OCI-LY7 (cell line): ENCODE measurements around the gene BRD9. TPM values are rescaled to one million over a fixed set of nuclear protein-coding genes. Genes with fewer than 3 reads are reported as not detected.

Source experiments
- BruUV-seq: library from RNA; stranded (reverse); fragments of 400-500 nt; replicated peaks from 2 replicates; lab custom pipeline; 2021; lab: Mats Ljungman, UMichigan
- CTCF ChIA-PET: fragments of 300-600 bp; sonication (Branson Sonifier 250); formaldehyde crosslinking; loops from one replicate; lab custom pipeline; 2022; ENCODE audit warnings: antibody characterized with exemption; ENCODE audit not compliant: unreplicated experiment; lab: Charles Lee
- POLR2A ChIA-PET: fragments of 300-600 bp; sonication (Branson Sonifier 250); formaldehyde crosslinking; loops from one replicate; lab custom pipeline; 2022; ENCODE audit warnings: antibody characterized with exemption; lab: Charles Lee
- DNase-seq: peaks from one replicate; pipeline ENCODE4 v3.0.0-alpha.2; 2015; ENCODE audit warnings: low spot score
- H2AFZ ChIP-seq: fragments of 200-600 bp; sonication (generic), shearing (Covaris generic); 2 replicates; pipeline ENCODE4 v1.6.1; 2014; ENCODE audit warnings: mild to moderate bottlenecking, antibody characterized with exemption, low read length, moderate library complexity
- H3K27ac ChIP-seq: fragments of 200-600 bp; sonication (generic); 2 replicates; pipeline ENCODE4 v1.5.1; 2014; ENCODE audit warnings: mixed run types, low read depth, mild to moderate bottlenecking, moderate library complexity, low read length, inconsistent platforms; ENCODE audit not compliant: poor library complexity, severe bottlenecking
- H3K36me3 ChIP-seq: fragments of 200-600 bp; sonication (generic); 2 replicates; pipeline ENCODE4 v1.6.1; 2014; ENCODE audit warnings: mild to moderate bottlenecking, antibody characterized with exemption, low read length, moderate library complexity, mixed read lengths; ENCODE audit not compliant: insufficient read depth
- H3K4me1 ChIP-seq: fragments of 200-600 bp; sonication (generic); 2 replicates; pipeline ENCODE4 v1.5.1; 2014; ENCODE audit warnings: mild to moderate bottlenecking, low read length; ENCODE audit not compliant: insufficient read depth, poor library complexity, severe bottlenecking
- H3K4me2 ChIP-seq: fragments of 200-600 bp; sonication (generic); 2 replicates; pipeline ENCODE4 v1.6.1; 2014; ENCODE audit warnings: mild to moderate bottlenecking, low read length
- H3K4me3 ChIP-seq: fragments of 200-600 bp; sonication (generic); 2 replicates; pipeline ENCODE4 v1.5.1; 2014; ENCODE audit warnings: mild to moderate bottlenecking, low read depth, low read length; ENCODE audit not compliant: poor library complexity, severe bottlenecking
- H3K79me2 ChIP-seq: fragments of 200-600 bp; sonication (generic); 2 replicates; pipeline ENCODE4 v1.6.1; 2016; ENCODE audit warnings: low read depth, mild to moderate bottlenecking, low read length, moderate library complexity, mixed read lengths; ENCODE audit not compliant: insufficient read depth
- H3K9me2 ChIP-seq: fragments of 200-600 bp; sonication (generic); 2 replicates; pipeline ENCODE4 v1.6.1; 2016; ENCODE audit warnings: mild to moderate bottlenecking, low read length, mixed read lengths; ENCODE audit not compliant: insufficient read depth
- H3K9me3 ChIP-seq: fragments of 200-600 bp; sonication (generic); 2 replicates; pipeline ENCODE4 v1.6.1; 2014; ENCODE audit warnings: mild to moderate bottlenecking, mixed run types, low read length, mixed read lengths
- H4K20me1 ChIP-seq: fragments of 200-600 bp; sonication (generic); 2 replicates; pipeline ENCODE4 v1.6.1; 2014; ENCODE audit warnings: mild to moderate bottlenecking, antibody characterized with exemption, low read length, moderate library complexity, mixed read lengths; ENCODE audit not compliant: insufficient read depth
- CTCF ChIP-seq: fragments of 200-600 bp; sonication (generic); conservative IDR thresholded peaks from 2 replicates; pipeline ENCODE4 v1.5.1; 2014; ENCODE audit warnings: mild to moderate bottlenecking, antibody characterized with exemption, low read length, moderate library complexity, mixed read lengths
- EZH2phosphoT487 ChIP-seq: fragments of 200-600 bp; sonication (generic); IDR thresholded peaks from 2 replicates; pipeline ENCODE4 v1.6.1; 2018; ENCODE audit warnings: low read depth, borderline replicate concordance, mild to moderate bottlenecking, mixed run types, antibody characterized with exemption, low read length, moderate library complexity, mixed read lengths
- intact Hi-C: fragments of 100-400 bp; cut with micrococcal nuclease; formaldehyde crosslinking; loops from one replicate; pipeline ENCODE4 v1.10.0; 2022; ENCODE audit not compliant: unreplicated experiment
- total RNA-seq, 2 experiments: library from RNA; depleted of rRNA in 1 of 2; stranded (reverse); fragments of >200 nt in 1 of 2; shearing (Covaris generic) in 1 of 2; gene quantifications; 2 replicates each; pipeline ENCODE4 v1.2.3, GENCODE V29; 2014 to 2022

Gene BRD9
- total RNA-seq, 2 experiments from 2014 or later, result 46.7 to 78.7 TPM

- H4K20me1 ChIP-seq, result no peaks in the 10 kb centered on the region
- CTCF ChIA-PET, result no interaction called here
- H3K4me2 ChIP-seq, result no peak overlapping the region
- H3K9me3 ChIP-seq, result no peaks in the 10 kb centered on the region
- BruUV-seq, result no TSS peak
- intact Hi-C loops, result loop anchor here (1.0 to 10.0 kb wide), 2 partner anchors 212 to 245 kb away; no protein-coding TSS in a partner anchor
- no peaks in the 10 kb centered on the region for H3K79me2 ChIP-seq
- H2AFZ ChIP-seq, result no peak overlapping the region
- H3K4me1 ChIP-seq, result no peaks in the 10 kb centered on the region
- no peak for DNase-seq
- H3K4me3 ChIP-seq, result no peak overlapping the region
- POLR2A ChIA-PET, result no interaction called here
- no peak for TF ChIP-seq CTCF
- no peak for TF ChIP-seq EZH2phosphoT487
- H3K9me2 ChIP-seq, result no peaks in the 10 kb centered on the region
- H3K27ac ChIP-seq, result no peak overlapping the region
- peaks cover 29% of the 10 kb centered on the region for H3K36me3 ChIP-seq
Measured at GRCh38 chr5:922436-923280, 30.1 kb upstream of the BRD9 start.

DNA sequence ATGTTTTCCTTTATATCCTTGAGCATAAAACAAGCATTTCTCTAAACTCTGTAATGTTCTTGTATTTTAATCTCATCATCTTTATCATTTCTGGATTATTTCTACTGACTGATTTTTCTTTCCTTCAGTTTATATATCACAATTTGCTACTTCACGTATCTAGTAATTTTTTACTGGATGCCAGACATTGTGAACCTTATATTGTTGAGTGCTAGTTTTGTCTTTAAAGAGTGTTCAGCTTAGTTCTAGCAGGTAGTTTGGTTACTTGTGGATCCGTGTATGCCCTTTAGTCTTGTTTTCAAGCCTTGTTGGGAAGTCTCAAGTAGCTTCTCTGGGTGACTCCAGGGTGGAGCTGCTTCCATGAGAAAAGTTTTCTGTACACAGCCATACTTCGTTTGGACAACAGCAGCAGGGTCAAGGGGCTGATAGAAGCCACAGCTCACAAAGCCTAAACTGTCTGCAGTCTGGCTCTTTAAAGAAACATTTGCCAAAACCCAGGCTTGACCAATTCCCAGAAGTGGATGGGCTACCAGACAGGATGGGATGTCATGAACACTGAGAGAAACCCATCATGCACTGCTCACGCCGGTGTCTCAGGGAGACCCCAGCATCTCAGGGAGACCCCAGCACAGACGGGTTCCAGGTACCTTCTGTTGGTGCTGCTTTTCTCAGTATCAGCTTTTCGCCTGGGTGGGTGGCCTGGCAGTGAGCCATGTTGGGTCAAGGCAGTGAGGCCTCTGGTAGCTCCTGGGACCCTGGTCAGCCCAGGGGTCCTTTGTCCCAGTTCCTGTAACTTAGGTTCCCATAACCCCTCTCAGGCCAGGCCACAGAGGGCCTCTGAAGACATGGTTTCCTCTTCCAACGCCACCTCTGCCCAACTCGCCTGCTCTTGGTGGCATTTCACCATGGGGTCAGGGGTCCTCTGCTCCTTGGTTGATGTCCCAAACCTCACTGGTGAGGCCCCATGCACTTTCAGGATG, 29.1 kb upstream of the BRD9 start:
- BruUV-seq, result no TSS peak
- Histone ChIP-seq H4K20me1 (no peaks in the 10 kb centered on the region), H3K79me2 (no peaks in the 10 kb centered on the region), H3K9me3 (no peaks in the 10 kb centered on the region), H3K4me1 (no peaks in the 10 kb centered on the region), H3K4me2 (no peak overlapping the region), H3K36me3 (peaks cover 38% of the 10 kb centered on the region), H3K27ac (no peak overlapping the region), H3K4me3 (no peak overlapping the region), H3K9me2 (no peaks in the 10 kb centered on the region), H2AFZ (no peak overlapping the region)
- no peak for TF ChIP-seq EZH2phosphoT487
- no peak for TF ChIP-seq CTCF
- CTCF ChIA-PET, result no interaction called here
- POLR2A ChIA-PET, result interaction anchor here (0.6 kb wide), 1 partner anchor 420 kb away, joined by 3 read pairs; no protein-coding TSS in a partner anchor
- intact Hi-C loops, result loop anchor here (10.0 kb wide), 1 partner anchor 213 kb away; no protein-coding TSS in a partner anchor
- DNase-seq, result no peak
